Measurements from ENCODE around the gene PMPCA.
A peak's percentile ranks its signal among the peaks of the same experiment; 100 is the strongest.

GRCh38 chr9:136400038-136400834, 10.2 kb upstream of the PMPCA start, which contains the start of gene SNAPC4:
- TF ChIP-seq CTCF (IDR thresholded peaks at IDR 0.05; ENCODE audit: low read depth, low read length) (peak; percentile 82), EZH2phosphoT487 (IDR thresholded peaks at IDR 0.05; ENCODE audit: low read depth) (no peak)

Measured in OCI-LY3 (cell line).